ENCODE results near the gene CYTH1. TPM values are rescaled to one million over a fixed set of nuclear protein-coding genes. Genes with fewer than 3 reads are reported as not detected.

CYTH1 gene
- total RNA-seq, 1 donor from 2014 or later, result 80.8 TPM

GRCh38 chr17:78724999-78725398 is 57.1 kb downstream of the CYTH1 start:
- H3K27me3 Mint-ChIP-seq (ENCODE audit: low read depth), result no peaks in the 10 kb centered on the region

GRCh38 chr17:78724544-78724943 is 57.5 kb downstream of the CYTH1 start:
- DNase-seq (ENCODE audit: low spot score), result no peak
- H3K27me3 Mint-ChIP-seq (ENCODE audit: low read depth), result no peaks in the 10 kb centered on the region
- H3K9me3 Mint-ChIP-seq (ENCODE audit: low read depth), result no peaks in the 10 kb centered on the region
- H3K36me3 Mint-ChIP-seq (ENCODE audit: low read depth), result no peaks in the 10 kb centered on the region
- H3K27ac Mint-ChIP-seq (ENCODE audit: unreplicated experiment), result peak overlapping the region; percentile 42
- no peak overlapping the region for H3K4me3 Mint-ChIP-seq (ENCODE audit: unreplicated experiment)
- H3K4me1 Mint-ChIP-seq (ENCODE audit: low read depth), result peaks cover 55% of the 10 kb centered on the region
- no peak for TF ChIP-seq CTCF (IDR thresholded peaks at IDR 0.05)

More at GRCh38 chr17:78724999-78725398, 57.1 kb downstream of the CYTH1 start:
- H3K4me3 Mint-ChIP-seq (ENCODE audit: unreplicated experiment), result no peak overlapping the region
- DNase-seq (ENCODE audit: low spot score), result no peak
- H3K4me1 Mint-ChIP-seq (ENCODE audit: low read depth), result peaks cover 55% of the 10 kb centered on the region
- TF ChIP-seq CTCF (IDR thresholded peaks at IDR 0.05), result no peak
- H3K27ac Mint-ChIP-seq (ENCODE audit: unreplicated experiment), result peak overlapping the region; percentile 42
- H3K9me3 Mint-ChIP-seq (ENCODE audit: low read depth), result no peaks in the 10 kb centered on the region
- H3K36me3 Mint-ChIP-seq (ENCODE audit: low read depth), result no peaks in the 10 kb centered on the region

- H3K4me1 Mint-ChIP-seq (ENCODE audit: low read depth), result peaks cover 56% of the 10 kb centered on the region
- no peak for TF ChIP-seq CTCF (IDR thresholded peaks at IDR 0.05)
- no peaks in the 10 kb centered on the region for H3K36me3 Mint-ChIP-seq (ENCODE audit: low read depth)
- no peaks in the 10 kb centered on the region for H3K9me3 Mint-ChIP-seq (ENCODE audit: low read depth)
- DNase-seq (ENCODE audit: low spot score), result no peak
- H3K4me3 Mint-ChIP-seq (ENCODE audit: unreplicated experiment), result peak overlapping the region; percentile 33
- peak overlapping the region; percentile 61 for H3K27ac Mint-ChIP-seq (ENCODE audit: unreplicated experiment)
- no peaks in the 10 kb centered on the region for H3K27me3 Mint-ChIP-seq (ENCODE audit: low read depth)
Observed at GRCh38 chr17:78723957-78724356, 58.1 kb downstream of the CYTH1 start.

- peaks cover 63% of the 10 kb centered on the region for H3K4me1 Mint-ChIP-seq (ENCODE audit: low read depth)
- no peak for TF ChIP-seq CTCF (IDR thresholded peaks at IDR 0.05)
- DNase-seq (ENCODE audit: low spot score), result no peak
- no peaks in the 10 kb centered on the region for H3K9me3 Mint-ChIP-seq (ENCODE audit: low read depth)
- no peaks in the 10 kb centered on the region for H3K27me3 Mint-ChIP-seq (ENCODE audit: low read depth)
- peak overlapping the region; percentile 64 for H3K4me3 Mint-ChIP-seq (ENCODE audit: unreplicated experiment)
- H3K36me3 Mint-ChIP-seq (ENCODE audit: low read depth), result no peaks in the 10 kb centered on the region
- H3K27ac Mint-ChIP-seq (ENCODE audit: unreplicated experiment), result peak overlapping the region; percentile 58
Observed at GRCh38 chr17:78723001-78723796, 58.9 kb downstream of the CYTH1 start.

GRCh38 chr17:78722246-78722761 is 59.8 kb downstream of the CYTH1 start:
- DNase-seq (ENCODE audit: low spot score), result no peak
- H3K4me1 Mint-ChIP-seq (ENCODE audit: low read depth), result peaks cover 72% of the 10 kb centered on the region
- H3K27ac Mint-ChIP-seq (ENCODE audit: unreplicated experiment), result peak overlapping the region; percentile 58
- H3K9me3 Mint-ChIP-seq (ENCODE audit: low read depth), result no peaks in the 10 kb centered on the region
- no peak for TF ChIP-seq CTCF (IDR thresholded peaks at IDR 0.05)
- no peaks in the 10 kb centered on the region for H3K36me3 Mint-ChIP-seq (ENCODE audit: low read depth)
- no peaks in the 10 kb centered on the region for H3K27me3 Mint-ChIP-seq (ENCODE audit: low read depth)
- peak overlapping the region; percentile 64 for H3K4me3 Mint-ChIP-seq (ENCODE audit: unreplicated experiment)
